HepG2 (cell line): ENCODE results near the gene NPAS2. TPM values are rescaled to one million over a fixed set of nuclear protein-coding genes. Genes with fewer than 3 reads are reported as not detected.

Source experiments
- ATAC-seq: fragments of 200-7000 bp; cut with Tn5 transposase; 3 replicates; pipeline ENCODE4 v1.9.1; 2020; ENCODE audit warnings: mild to moderate bottlenecking, moderate library complexity
- BruUV-seq: library from RNA; stranded (reverse); fragments of 400-500 nt; replicated peaks from 2 replicates; lab custom pipeline; 2021; lab: Mats Ljungman, UMichigan
- CTCF ChIA-PET: fragments of 300-600 bp; formaldehyde crosslinking; extraction: SDS; loops from one replicate; lab custom pipeline; 2021; ENCODE audit warnings: low total read pairs, inconsistent platforms, low intra/inter-chr PET ratio; lab: Yijun Ruan, JAX
- POLR2A ChIA-PET: fragments of 350-600 bp; sonication (Branson Sonifier 250); formaldehyde crosslinking; loops from one replicate; lab custom pipeline; 2020; ENCODE audit warnings: antibody characterized with exemption, inconsistent platforms; lab: Yijun Ruan, JAX
- DNase-seq: peaks from one replicate; pipeline ENCODE4 v3.0.0-alpha.2; 2015; ENCODE audit warnings: low spot score
- FAIRE-seq: peaks from 3 replicates; lab custom pipeline; 2011; peaks lifted over from hg19 to GRCh38; lab: Jason Lieb, UNC
- H2AFZ ChIP-seq: one replicate; pipeline ENCODE4 v1.6.1; 2011; ENCODE audit warnings: low read length, inconsistent platforms
- H3K27ac ChIP-seq: fragments of 300-600 bp; 3 replicates; pipeline ENCODE4 v1.8.0; 2011; ENCODE audit warnings: mixed run types, mild to moderate bottlenecking, mixed read lengths, low read length, inconsistent platforms; ENCODE audit not compliant: insufficient read depth; ENCODE audit errors: extremely low read length
- H3K27me3 ChIP-seq, 2 experiments: fragments of 200-600 bp in 1 of 2; 2 replicates in 1 of 2; 3 replicates in 1 of 2; pipeline versions ENCODE4 v1.6.0 to v1.8.0; 2011; ENCODE audit warnings: low read length in 2 of 2, mild to moderate bottlenecking in 2 of 2, moderate library complexity in 2 of 2, inconsistent platforms in 1 of 2; ENCODE audit not compliant: insufficient read depth in 2 of 2, control insufficient read depth in 1 of 2
- H3K36me3 ChIP-seq, 2 experiments: fragments of 200-600 bp in 1 of 2; replicated peaks in 1 of 2; 2 replicates in 1 of 2; 3 replicates in 1 of 2; pipeline versions ENCODE4 v1.5.1 to v1.8.0; 2011; ENCODE audit warnings: low read length in 2 of 2, inconsistent platforms in 1 of 2; ENCODE audit not compliant: insufficient read depth in 2 of 2, control insufficient read depth in 1 of 2
- H3K4me1 ChIP-seq: 2 replicates; pipeline ENCODE4 v1.5.1; 2012; ENCODE audit warnings: low read length, inconsistent platforms; ENCODE audit not compliant: insufficient read depth
- H3K4me2 ChIP-seq: 2 replicates; pipeline ENCODE4 v1.6.0; 2011; ENCODE audit warnings: low read depth, low read length, inconsistent platforms
- H3K4me3 ChIP-seq, 3 experiments: fragments of 200-600 bp in 1 of 3; sonication (generic), shearing (Covaris generic) in 1 of 3; replicated peaks in 1 of 3; 2 replicates each; pipeline ENCODE4 v1.5.1; 2011 to 2016; ENCODE audit warnings: low read length in 3 of 3, inconsistent platforms in 2 of 3, low read depth in 2 of 3, mild to moderate bottlenecking in 2 of 3, control low read depth in 1 of 3, mixed read lengths in 1 of 3; ENCODE audit not compliant: insufficient read depth in 1 of 3
- H3K79me2 ChIP-seq: one replicate; pipeline ENCODE4 v1.6.1; 2011; ENCODE audit warnings: low read length, inconsistent platforms; ENCODE audit not compliant: insufficient read depth
- H3K9ac ChIP-seq: 2 replicates; pipeline ENCODE4 v1.6.0; 2011; ENCODE audit warnings: mild to moderate bottlenecking, low read depth, low read length, inconsistent platforms; ENCODE audit not compliant: insufficient read depth
- H3K9me3 ChIP-seq: 2 replicates; pipeline ENCODE4 v1.5.1; 2012; ENCODE audit warnings: mild to moderate bottlenecking, low read length
- H4K20me1 ChIP-seq: 2 replicates; pipeline ENCODE4 v1.6.0; 2011; ENCODE audit warnings: inconsistent platforms, mild to moderate bottlenecking, low read length, moderate library complexity; ENCODE audit not compliant: insufficient read depth
- ATF1 ChIP-seq: IDR thresholded peaks from 2 replicates; pipeline ENCODE4 v1.6.1; 2016; ENCODE audit warnings: mild to moderate bottlenecking, control low read depth
- BCL3 ChIP-seq: sonication (generic); formaldehyde crosslinking; IDR thresholded peaks from 2 replicates; pipeline ENCODE4 v1.5.1; 2020; ENCODE audit warnings: mild to moderate bottlenecking, missing genetic modification reagents, moderate library complexity
- BRCA1 ChIP-seq: sonication (generic); formaldehyde crosslinking; IDR thresholded peaks from 2 replicates; pipeline ENCODE4 v1.4.0; 2020; ENCODE audit warnings: missing genetic modification reagents
- CHD2 ChIP-seq: IDR thresholded peaks from 2 replicates; pipeline ENCODE4 v1.6.1; 2011; ENCODE audit warnings: low read depth, low read length, improper control_type of control experiment
- CTCF ChIP-seq: sonication (generic); formaldehyde crosslinking; IDR thresholded peaks from 2 replicates; pipeline ENCODE4 v1.5.0; 2020; ENCODE audit warnings: mild to moderate bottlenecking, missing genetic modification reagents, moderate library complexity
- HCFC1 ChIP-seq: fragments of 150-350 bp; IDR thresholded peaks from 2 replicates; pipeline ENCODE4 v1.6.1; 2014; ENCODE audit warnings: low read depth, low read length
- NFYB ChIP-seq: sonication (generic); formaldehyde crosslinking; IDR thresholded peaks from 2 replicates; pipeline ENCODE4 v1.4.0; 2020; ENCODE audit warnings: missing genetic modification reagents
- NONO ChIP-seq, 2 experiments: fragments of 450-650 bp in 1 of 2; sonication (generic) in 1 of 2; formaldehyde crosslinking in 1 of 2; IDR thresholded peaks in 1 of 2; conservative IDR thresholded peaks in 1 of 2; 2 replicates each; pipeline versions ENCODE4 v1.6.1 to v1.8.0; 2017 to 2022; ENCODE audit warnings: mild to moderate bottlenecking in 1 of 2, missing genetic modification reagents in 1 of 2, moderate library complexity in 1 of 2
- PCBP2 ChIP-seq: fragments of 200-400 bp; formaldehyde crosslinking; optimal IDR thresholded peaks from 2 replicates; pipeline ENCODE3; 2018; ENCODE audit warnings: low read length, low read depth; ENCODE audit not compliant: poor library complexity, severe bottlenecking
- YEATS4 ChIP-seq: sonication (generic); formaldehyde crosslinking; IDR thresholded peaks from 2 replicates; pipeline ENCODE4 v1.4.0; 2020; ENCODE audit warnings: missing genetic modification reagents, borderline replicate concordance
- ZBTB2 ChIP-seq: sonication (generic); formaldehyde crosslinking; IDR thresholded peaks from 2 replicates; pipeline ENCODE4 v1.8.0; 2022; ENCODE audit warnings: low read depth, missing genetic modification reagents
- ZNF207 ChIP-seq: fragments of 450-650 bp; IDR thresholded peaks from 2 replicates; pipeline ENCODE4 v1.6.1; 2016; ENCODE audit warnings: antibody characterized with exemption, borderline replicate concordance
- ZNF224 ChIP-seq: sonication (generic); formaldehyde crosslinking; IDR thresholded peaks from 2 replicates; pipeline ENCODE4 v1.5.0; 2020; ENCODE audit warnings: mild to moderate bottlenecking, missing genetic modification reagents
- ZNF296 ChIP-seq: sonication (generic); formaldehyde crosslinking; conservative IDR thresholded peaks from 2 replicates; pipeline ENCODE4 v1.5.0; 2020; ENCODE audit warnings: mild to moderate bottlenecking, missing genetic modification reagents
- ZNF326 ChIP-seq: sonication (generic); formaldehyde crosslinking; IDR thresholded peaks from 2 replicates; pipeline ENCODE4 v1.4.0; 2020; ENCODE audit warnings: missing genetic modification reagents, borderline replicate concordance
- ZNF709 ChIP-seq: sonication (generic); formaldehyde crosslinking; IDR thresholded peaks from 2 replicates; pipeline ENCODE4 v1.5.0; 2020; ENCODE audit warnings: mild to moderate bottlenecking, missing genetic modification reagents
- ZNF788 ChIP-seq: sonication (generic); formaldehyde crosslinking; IDR thresholded peaks from 2 replicates; pipeline ENCODE4 v1.5.0; 2020; ENCODE audit warnings: mild to moderate bottlenecking, missing genetic modification reagents, borderline replicate concordance
- WGBS: methylation state at CpG from one replicate; pipeline ENCODE4 v1.1.6; 2017; ENCODE audit warnings: low lambda C conversion rate; 5-methylcytosine and 5-hydroxymethylcytosine counted together
- in situ Hi-C: cut with HindIII; loops from 2 replicates; pipeline ENCODE4 v1.10.0; 2017; ENCODE audit warnings: low pct_unique_long_range_greater_than_20kb; ENCODE audit not compliant: extremely low pct_ligation_motif_present
- intact Hi-C: fragments of 100-400 bp; cut with micrococcal nuclease; formaldehyde crosslinking; loops from one replicate; pipeline ENCODE4 v1.10.0; 2022; ENCODE audit not compliant: unreplicated experiment
- polyA plus RNA-seq, 8 experiments: library from polyadenylated mRNA; depleted of rRNA in 3 of 8; stranded (reverse) in 7 of 8; unstranded in 1 of 8; fragments of >200 nt; fragmentation: Illumina TruSeq in 4 of 8; extraction: Trizol in 4 of 8; gene quantifications; 2 replicates each; pipeline versions ENCODE4 v1.2.1 to v1.2.3, GENCODE V29; 2011 to 2016; ENCODE audit warnings: low read depth in 4 of 8, missing spikeins in 1 of 8, mixed read lengths in 1 of 8; ENCODE audit not compliant: insufficient read depth in 1 of 8
- total RNA-seq, 5 experiments: library from RNA; depleted of rRNA; stranded (reverse); fragments of >200 nt; fragmentation: Illumina TruSeq; extraction: Trizol; gene quantifications; 2 replicates each; pipeline ENCODE4 v1.2.3, GENCODE V29; 2016; ENCODE audit warnings: low read depth in 1 of 5
- TF ChIP-seq, protein P1 (sequence below): sonication (generic); formaldehyde crosslinking; IDR thresholded peaks from 2 replicates; pipeline ENCODE4 v1.4.0; 2020; ENCODE audit warnings: missing genetic modification reagents

Gene NPAS2
- total and polyA plus RNA-seq, 2 of the 13 experiments (the other 11 are each of a cell fraction or from before 2014, with no cell fraction given), result 14.8 to 37.5 TPM

GRCh38 chr2:101012706-101013181, 192.8 kb downstream of the NPAS2 start:
- ChIA-PET POLR2A (interaction anchor here (0.7 to 1.8 kb wide), 4 partner anchors 10 to 195 kb away, joined by 4 to 17 read pairs (median 4); partner anchors contain the start of gene RPL31), CTCF (interaction anchor here (0.8 to 3.9 kb wide), 7 partner anchors 24 to 239 kb away, joined by 3 to 53 read pairs (median 6); partner anchors contain the start of genes CNOT11 and TBC1D8)
- Histone ChIP-seq H2AFZ (no peak overlapping the region), H3K4me3 (no peak overlapping the region), H3K9me3 (no peaks in the 10 kb centered on the region), H3K79me2 (peaks cover 2% of the 10 kb centered on the region), H4K20me1 (peaks cover 13% of the 10 kb centered on the region), H3K9ac (no peak overlapping the region), H3K4me2 (no peak overlapping the region), H3K27me3 (no peaks in the 10 kb centered on the region), H3K36me3 (peaks cover 8 to 57% of the 10 kb centered on the region in 2 experiments; a peak in 4 of 5 replicates), H3K4me1 (no peaks in the 10 kb centered on the region), H3K27ac (no peak overlapping the region)
- FAIRE-seq (peak; percentile 88), DNase-seq (peak; percentile 50), ATAC-seq (no peak)
- 54% methylated on average over 5 of the region's 5 CpGs for WGBS
- intact Hi-C loops (loop anchor here (1.0 to 5.0 kb wide), 2 partner anchors 140 to 195 kb away; no protein-coding TSS in a partner anchor), in situ Hi-C loops (no loop called here)
- BruUV-seq, result TSS peak; percentile 2
- no peak for TF ChIP-seq ZNF224 (CRISPR knock-in tag)
- no peak for TF ChIP-seq ZNF788
- TF ChIP-seq NONO (IDR thresholded peaks at IDR 0.05), result no peak
- no peak for TF ChIP-seq NONO (CRISPR knock-in tag; conservative IDR thresholded peaks at IDR 0.05)
- TF ChIP-seq HCFC1, result no peak
- no peak for TF ChIP-seq BRCA1 (CRISPR knock-in tag)
- TF ChIP-seq YEATS4, result no peak
- TF ChIP-seq BCL3 (CRISPR knock-in tag), result no peak
- TF ChIP-seq CTCF (CRISPR knock-in tag), result peak; percentile 85
- no peak for TF ChIP-seq CHD2
- TF ChIP-seq ZNF296 (CRISPR knock-in tag), result no peak
- TF ChIP-seq ZNF326 (CRISPR knock-in tag), result no peak
- TF ChIP-seq PCBP2, result no peak
- TF ChIP-seq ZNF709 (CRISPR knock-in tag), result no peak
- no peak for TF ChIP-seq ATF1 (CRISPR knock-in tag)
- TF ChIP-seq NFYB (CRISPR knock-in tag), result no peak
- TF ChIP-seq, protein P1, sequence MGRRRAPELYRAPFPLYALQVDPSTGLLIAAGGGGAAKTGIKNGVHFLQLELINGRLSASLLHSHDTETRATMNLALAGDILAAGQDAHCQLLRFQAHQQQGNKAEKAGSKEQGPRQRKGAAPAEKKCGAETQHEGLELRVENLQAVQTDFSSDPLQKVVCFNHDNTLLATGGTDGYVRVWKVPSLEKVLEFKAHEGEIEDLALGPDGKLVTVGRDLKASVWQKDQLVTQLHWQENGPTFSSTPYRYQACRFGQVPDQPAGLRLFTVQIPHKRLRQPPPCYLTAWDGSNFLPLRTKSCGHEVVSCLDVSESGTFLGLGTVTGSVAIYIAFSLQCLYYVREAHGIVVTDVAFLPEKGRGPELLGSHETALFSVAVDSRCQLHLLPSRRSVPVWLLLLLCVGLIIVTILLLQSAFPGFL (CRISPR knock-in tag), result no peak
- TF ChIP-seq ZBTB2 (CRISPR knock-in tag), result peak; percentile 24; the same call in 1 of the 2 replicates
- no peak for TF ChIP-seq ZNF207
